ENCODE data around the gene NUP50.

NUP50 gene

GRCh38 chr22:45228401-45228754 lies 64.7 kb downstream of the NUP50 start:
- DNase-seq (ENCODE audit: low spot score) = no peak

- no peak for DNase-seq (ENCODE audit: low spot score)
Measured at GRCh38 chr22:45229181-45229580, 65.5 kb downstream of the NUP50 start.

- DNase-seq (ENCODE audit: low spot score) = no peak
Measured at GRCh38 chr22:45230026-45230721, 66.4 kb downstream of the NUP50 start.

- DNase-seq (ENCODE audit: low spot score) = no peak
Measured at GRCh38 chr22:45231293-45231692, 67.6 kb downstream of the NUP50 start.

- no peak for DNase-seq (ENCODE audit: low spot score)
Measured at GRCh38 chr22:45233386-45233785, 69.7 kb downstream of the NUP50 start.

- no peak for DNase-seq (ENCODE audit: low spot score)
Measured at GRCh38 chr22:45233827-45234226, 70.1 kb downstream of the NUP50 start.

GRCh38 chr22:45235101-45235777 lies 71.5 kb downstream of the NUP50 start:
- no peak for DNase-seq (ENCODE audit: low spot score)

GRCh38 chr22:45235851-45236342 lies 72.2 kb downstream of the NUP50 start:
- DNase-seq (ENCODE audit: low spot score) = no peak

- no peak for DNase-seq (ENCODE audit: low spot score)
Measured at GRCh38 chr22:45237065-45237990, 73.6 kb downstream of the NUP50 start.

Measured in AG08396 (cell line).